CD4-positive, alpha-beta T cell treated with Interleukin-10 for 1 hour (primary cell): Measurements from ENCODE around the gene MSI1.
"Not testable (repeated sequence)": the region's sequence is repeated elsewhere in the genome, so short reads cannot be mapped to it uniquely, and the experiment has no call there.

ENCODE experiments used
- DNase-seq: peaks from one replicate; pipeline ENCODE4 v3.0.0-alpha.2; 2020

Gene MSI1

GRCh38 chr12:120353556-120354317, 15.2 kb downstream of the MSI1 start:
- DNase-seq: no peak

- DNase-seq: no peak
Measured at GRCh38 chr12:120353136-120353535, 15.8 kb downstream of the MSI1 start.

- no peak for DNase-seq
Measured at GRCh38 chr12:120352117-120352516, 16.8 kb downstream of the MSI1 start.

GRCh38 chr12:120350576-120351350, 18.2 kb downstream of the MSI1 start:
- no peak for DNase-seq

- DNase-seq: no peak
Measured at GRCh38 chr12:120347766-120348165, 21.2 kb downstream of the MSI1 start.

GRCh38 chr12:120346681-120347080, 22.3 kb downstream of the MSI1 start:
- DNase-seq: no peak

- no peak for DNase-seq
Measured at GRCh38 chr12:120346031-120346430, 22.9 kb downstream of the MSI1 start.

- no peak for DNase-seq
Measured at GRCh38 chr12:120343692-120344091, 25.3 kb downstream of the MSI1 start.

- no peak for DNase-seq
Measured at GRCh38 chr12:120343039-120343537, 25.9 kb downstream of the MSI1 start.

- DNase-seq: no peak
Measured at GRCh38 chr12:120342175-120343038, 26.6 kb downstream of the MSI1 start.

GRCh38 chr12:120339256-120339655, 29.7 kb downstream of the MSI1 start:
- DNase-seq: no peak

- no peak for DNase-seq
Measured at GRCh38 chr12:120337730-120338129, 31.2 kb downstream of the MSI1 start.

- not testable (repeated sequence) for DNase-seq
Measured at GRCh38 chr12:120336392-120336791, 32.6 kb downstream of the MSI1 start.

GRCh38 chr12:120335447-120335846, 33.5 kb downstream of the MSI1 start:
- DNase-seq: peak; percentile 25

GRCh38 chr12:120332523-120332922, 36.4 kb downstream of the MSI1 start:
- DNase-seq: no peak

- DNase-seq: no peak
Measured at GRCh38 chr12:120332041-120332440, 36.9 kb downstream of the MSI1 start.

- no peak for DNase-seq
Measured at GRCh38 chr12:120331390-120331789, 37.6 kb downstream of the MSI1 start.

GRCh38 chr12:120328228-120328627, 40.7 kb downstream of the MSI1 start:
- no peak for DNase-seq

GRCh38 chr12:120327593-120327992, 41.4 kb downstream of the MSI1 start, which contains the start of gene PLA2G1B:
Gene PLA2G1B (minus strand): TSS chr12:120327779. CDS start chr12:120327753, 26 bp downstream.
- DNase-seq: no peak

GRCh38 chr12:120324841-120325417, 44.0 kb downstream of the MSI1 start:
- no peak for DNase-seq

GRCh38 chr12:120323772-120324171, 45.2 kb downstream of the MSI1 start:
- no peak for DNase-seq

- DNase-seq: no peak
Measured at GRCh38 chr12:120321382-120322202, 47.4 kb downstream of the MSI1 start.
